ENCODE results near the gene ENOX2. TPM values are rescaled to one million over a fixed set of nuclear protein-coding genes. Genes with fewer than 3 reads are reported as not detected.

The ENOX2 gene
- total and polyA plus RNA-seq, 2 of the 13 experiments (the other 11 are each of a cell fraction or from before 2014, with no cell fraction given) = 5.9 to 8.5 TPM

- DNase-seq (ENCODE audit: low spot score) (no peak), FAIRE-seq (no peak), ATAC-seq (no peak)
- TF ChIP-seq ZSCAN29 (CRISPR knock-in tag; conservative IDR thresholded peaks at IDR 0.05) = no peak
- no peak for TF ChIP-seq PHF20 (CRISPR knock-in tag; IDR thresholded peaks at IDR 0.05)
- no peak for TF ChIP-seq ZBTB4 (CRISPR knock-in tag; IDR thresholded peaks at IDR 0.05; ENCODE audit: borderline replicate concordance)
- TF ChIP-seq ZBTB39 (CRISPR knock-in tag; IDR thresholded peaks at IDR 0.05) = no peak
- Histone ChIP-seq H3K27ac (ENCODE audit: extremely low read length, insufficient read depth, low read length) (no peak overlapping the region), H3K79me2 (ENCODE audit: insufficient read depth, low read length) (no peaks in the 10 kb centered on the region), H3K27me3 (ENCODE audit: control insufficient read depth in 1 of 2, insufficient read depth in 2 of 2, low read length in 2 of 2) (no peaks in the 10 kb centered on the region), H3K4me1 (ENCODE audit: insufficient read depth, low read length) (no peaks in the 10 kb centered on the region), H3K4me3 (replicated peaks in 1 of 3; ENCODE audit: insufficient read depth in 1 of 3, low read depth in 2 of 3, low read length in 3 of 3) (no peak overlapping the region), H2AFZ (ENCODE audit: low read length) (no peak overlapping the region), H3K9me3 (ENCODE audit: low read length) (no peaks in the 10 kb centered on the region), H3K9ac (ENCODE audit: insufficient read depth, low read depth, low read length) (no peak overlapping the region), H3K4me2 (ENCODE audit: low read depth, low read length) (no peak overlapping the region), H4K20me1 (ENCODE audit: insufficient read depth, low read length) (no peaks in the 10 kb centered on the region), H3K36me3 (replicated peaks in 1 of 2; ENCODE audit: control insufficient read depth in 1 of 2, insufficient read depth in 2 of 2, low read length in 2 of 2) (no peaks in the 10 kb centered on the region)
- intact Hi-C loops (cut with micrococcal nuclease; ENCODE audit: unreplicated experiment) = no loop called here
- POLR2A ChIA-PET = no interaction called here
- CTCF ChIA-PET (ENCODE audit: low intra/inter-chr PET ratio, low total read pairs) = no interaction called here
- in situ Hi-C loops (cut with HindIII; ENCODE audit: extremely low pct_ligation_motif_present, low pct_unique_long_range_greater_than_20kb) = no loop called here
- whole genome bisulfite sequencing (ENCODE audit: low lambda C conversion rate) = 94% methylated on average over 1 of the region's 1 CpG
- no TSS peak for BruUV-seq (replicated peaks)
These were observed 206.5 kb downstream of the ENOX2 start for GRCh38 chrX:130696542-130696941.

Data from HepG2 (cell line).